OCI-LY3 (cell line): ENCODE measurements around the gene HS3ST3A1.

Experiments used
- H2AFZ ChIP-seq: fragments of 200-600, 300-600 bp; shearing (Covaris generic); 2 replicates; pipeline ENCODE4 v1.6.0; 2014; ENCODE audit warnings: antibody characterized with exemption, low read depth, low read length
- H3K27ac ChIP-seq: fragments of 200-600, 300-600 bp; sonication (generic); 2 replicates; pipeline ENCODE4 v1.5.1; 2014; ENCODE audit warnings: mild to moderate bottlenecking, low read length, moderate library complexity, mixed read lengths
- H3K27me3 ChIP-seq: fragments of 200-600, 300-600 bp; sonication (generic); 2 replicates; pipeline ENCODE4 v1.6.1; 2014; ENCODE audit warnings: low read depth, low read length, mixed read lengths
- H3K36me3 ChIP-seq: fragments of 200-600, 300-600 bp; sonication (generic); replicated peaks from 2 replicates; pipeline ENCODE3; 2014; ENCODE audit warnings: low read depth, low read length, mixed read lengths
- H3K4me1 ChIP-seq: fragments of 300-600, 200-600 bp; sonication (generic); 2 replicates; pipeline ENCODE4 v1.6.1; 2014; ENCODE audit warnings: low read length, mixed read lengths
- H3K4me2 ChIP-seq: fragments of 200-600, 300-600 bp; sonication (generic); 2 replicates; pipeline ENCODE4 v1.6.1; 2014; ENCODE audit warnings: low read length, mixed read lengths
- H3K4me3 ChIP-seq: fragments of 300-600, 200-600 bp; sonication (generic); 2 replicates; pipeline ENCODE4 v1.5.1; 2014; ENCODE audit warnings: antibody characterized with exemption, mild to moderate bottlenecking, low read length, moderate library complexity
- H3K79me2 ChIP-seq: fragments of 300-600, 200-600 bp; shearing (Covaris generic); 2 replicates; pipeline ENCODE4 v1.6.1; 2014; ENCODE audit warnings: mild to moderate bottlenecking, low read length, mixed read lengths
- H3K9ac ChIP-seq: fragments of 300-600, 200-600 bp; shearing (Covaris generic); 2 replicates; pipeline ENCODE4 v1.6.0; 2014; ENCODE audit warnings: mild to moderate bottlenecking, low read length, moderate library complexity
- H3K9me3 ChIP-seq: fragments of 200-600, 300-600 bp; shearing (Covaris generic); 2 replicates; pipeline ENCODE4 v1.6.1; 2014; ENCODE audit warnings: low read length, mixed read lengths; ENCODE audit not compliant: insufficient read depth
- H4K20me1 ChIP-seq: fragments of 200-600, 300-600 bp; sonication (generic); 2 replicates; pipeline ENCODE4 v1.6.1; 2016; ENCODE audit warnings: low read length, mixed read lengths; ENCODE audit not compliant: insufficient read depth
- CTCF ChIP-seq: fragments of 200-600, 300-600 bp; sonication (generic); IDR thresholded peaks from 2 replicates; pipeline ENCODE4 v1.5.1; 2014; ENCODE audit warnings: antibody characterized with exemption, low read length, low read depth
- EZH2phosphoT487 ChIP-seq: fragments of 200-600 bp; shearing (Covaris generic); IDR thresholded peaks from 2 replicates; pipeline ENCODE4 v1.6.1; 2018; ENCODE audit warnings: antibody characterized with exemption, mixed run types, low read depth

HS3ST3A1 gene

DNA sequence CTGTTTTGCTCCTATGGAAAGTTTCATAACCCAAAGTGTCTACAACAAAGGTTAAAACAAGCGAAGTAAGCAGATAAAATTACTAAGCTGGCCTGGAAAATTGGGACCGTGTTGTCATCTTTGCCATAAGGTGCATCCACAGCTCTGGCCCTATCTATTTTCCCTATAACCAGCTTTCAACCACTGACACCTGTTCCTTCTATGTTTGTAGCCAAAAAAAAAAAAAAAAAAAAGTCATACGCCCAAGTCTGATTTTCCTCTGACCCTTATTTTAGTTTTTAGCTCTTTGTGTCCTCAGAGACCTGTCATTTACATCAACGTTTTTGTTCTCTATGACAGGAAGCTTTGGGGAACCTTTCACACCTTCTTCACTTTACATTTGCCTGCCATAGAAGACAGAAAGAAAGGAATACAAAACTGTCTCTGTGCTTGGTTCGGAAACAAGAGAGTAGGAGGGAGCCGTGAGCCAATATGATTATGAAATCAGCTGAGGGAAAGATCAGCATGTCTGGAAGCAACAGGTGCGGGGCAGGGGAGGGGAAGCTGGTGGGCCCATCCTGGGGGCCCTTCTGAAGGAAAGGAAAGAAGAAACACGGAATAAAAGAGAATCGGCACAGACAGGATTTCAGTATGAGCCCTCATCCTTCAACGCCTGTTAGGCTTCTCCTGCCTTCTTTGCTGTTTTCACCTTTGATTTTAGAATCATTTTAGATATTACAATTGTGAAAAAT is 8.5 kb downstream of the HS3ST3A1 start:
- Histone ChIP-seq H3K27me3 (no peaks in the 10 kb centered on the region), H3K27ac (no peak overlapping the region), H2AFZ (no peak overlapping the region), H3K4me3 (no peak overlapping the region), H4K20me1 (no peaks in the 10 kb centered on the region), H3K4me2 (no peak overlapping the region), H3K9ac (no peak overlapping the region), H3K79me2 (no peaks in the 10 kb centered on the region), H3K9me3 (no peaks in the 10 kb centered on the region), H3K36me3 (no peaks in the 10 kb centered on the region), H3K4me1 (no peaks in the 10 kb centered on the region)
- TF ChIP-seq CTCF = no peak
- TF ChIP-seq EZH2phosphoT487 = no peak

DNA sequence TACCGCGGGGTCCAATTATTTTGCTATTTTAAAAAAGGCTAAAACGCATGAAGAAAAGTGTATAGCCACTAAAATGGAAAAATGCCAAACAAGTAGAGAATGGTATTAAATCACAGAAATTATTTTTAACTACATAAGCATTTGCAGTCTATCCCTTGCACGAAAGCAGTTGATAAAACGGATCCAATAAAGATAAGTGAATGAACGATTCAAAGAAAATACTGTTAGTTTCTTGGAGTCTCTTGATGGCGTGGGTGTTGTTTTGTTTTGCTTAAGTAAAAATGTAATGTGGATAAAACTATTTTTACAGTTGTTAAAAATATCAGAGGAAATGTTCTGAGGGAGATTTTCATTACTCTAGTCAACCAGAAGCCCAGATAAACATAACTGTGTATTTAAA is 9.3 kb downstream of the HS3ST3A1 start:
- TF ChIP-seq CTCF (no peak), EZH2phosphoT487 (no peak)
- Histone ChIP-seq H3K79me2 (no peaks in the 10 kb centered on the region), H4K20me1 (no peaks in the 10 kb centered on the region), H3K9me3 (no peaks in the 10 kb centered on the region), H3K4me3 (no peak overlapping the region), H2AFZ (no peak overlapping the region), H3K27ac (no peak overlapping the region), H3K36me3 (no peaks in the 10 kb centered on the region), H3K4me2 (no peak overlapping the region), H3K4me1 (no peaks in the 10 kb centered on the region), H3K27me3 (no peaks in the 10 kb centered on the region), H3K9ac (no peak overlapping the region)

DNA sequence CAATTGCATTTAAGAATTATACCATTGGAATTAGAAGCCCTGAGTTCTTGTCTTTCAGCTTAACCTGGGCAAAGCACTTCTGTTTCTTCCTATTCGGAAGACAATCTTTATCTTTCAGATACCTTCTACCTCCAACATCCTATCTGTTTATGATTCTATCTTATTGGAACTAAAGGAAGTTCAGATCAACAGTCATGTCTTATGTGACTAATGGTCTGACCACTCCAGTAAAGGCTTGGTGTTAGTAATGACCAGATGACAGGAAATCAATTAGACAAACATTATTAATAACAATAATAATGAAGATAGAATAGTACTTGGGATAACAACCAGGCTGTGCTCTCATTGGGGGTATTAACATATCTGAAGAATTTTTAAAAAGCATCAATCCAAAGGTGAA is 11.3 kb downstream of the HS3ST3A1 start:
- H3K9me3 ChIP-seq = no peaks in the 10 kb centered on the region
- H3K9ac ChIP-seq = no peak overlapping the region
- H3K4me2 ChIP-seq = no peak overlapping the region
- no peak overlapping the region for H3K4me3 ChIP-seq
- no peak overlapping the region for H2AFZ ChIP-seq
- no peaks in the 10 kb centered on the region for H3K79me2 ChIP-seq
- H3K27me3 ChIP-seq = no peaks in the 10 kb centered on the region
- H3K27ac ChIP-seq = no peak overlapping the region
- TF ChIP-seq EZH2phosphoT487 = no peak
- no peak for TF ChIP-seq CTCF
- H3K4me1 ChIP-seq = no peaks in the 10 kb centered on the region
- no peaks in the 10 kb centered on the region for H4K20me1 ChIP-seq
- no peaks in the 10 kb centered on the region for H3K36me3 ChIP-seq

- no peaks in the 10 kb centered on the region for H3K4me1 ChIP-seq
- 0 out of 2 replicates have a peak overlapping the region, but pooled peaks have one; percentile 39 for H2AFZ ChIP-seq
- no peak overlapping the region for H3K4me2 ChIP-seq
- no peaks in the 10 kb centered on the region for H3K79me2 ChIP-seq
- H3K9me3 ChIP-seq = no peaks in the 10 kb centered on the region
- H3K4me3 ChIP-seq = no peak overlapping the region
- TF ChIP-seq CTCF (no peak), EZH2phosphoT487 (no peak)
- no peak overlapping the region for H3K9ac ChIP-seq
- no peaks in the 10 kb centered on the region for H3K36me3 ChIP-seq
- no peaks in the 10 kb centered on the region for H4K20me1 ChIP-seq
- no peaks in the 10 kb centered on the region for H3K27me3 ChIP-seq
- no peak overlapping the region for H3K27ac ChIP-seq
These were observed 12.1 kb downstream of the HS3ST3A1 start for GRCh38 chr17:13589658-13590057.
